Adrenal gland (tissue), 5 donors: ENCODE measurements around the gene PRXL2C.

ENCODE experiments used
- POLR2A ChIP-seq, 2 donors: fragments of 450-650 bp; IDR thresholded peaks; one replicate each; pipeline ENCODE4 v1.6.1; 2017; ENCODE audit warnings: antibody characterized with exemption in 2 of 2, mild to moderate bottlenecking in 2 of 2, moderate library complexity in 1 of 2
- TF ChIP-seq, protein P1 (sequence below), 6 experiments: fragments of 450-650 bp in 4 of 6; fragments of 200-600 bp in 2 of 6; sonication (generic) in 1 of 6; IDR thresholded peaks; 1 replicate in 5 of 6; 2 replicates in 1 of 6; pipeline versions ENCODE4 v1.5.1 to v1.8.0; 2016 to 2021; ENCODE audit warnings: antibody characterized with exemption in 6 of 6, mild to moderate bottlenecking in 2 of 6, moderate library complexity in 1 of 6
- donor health status: DM: no; HTN: no; CAD: no.

DNA sequence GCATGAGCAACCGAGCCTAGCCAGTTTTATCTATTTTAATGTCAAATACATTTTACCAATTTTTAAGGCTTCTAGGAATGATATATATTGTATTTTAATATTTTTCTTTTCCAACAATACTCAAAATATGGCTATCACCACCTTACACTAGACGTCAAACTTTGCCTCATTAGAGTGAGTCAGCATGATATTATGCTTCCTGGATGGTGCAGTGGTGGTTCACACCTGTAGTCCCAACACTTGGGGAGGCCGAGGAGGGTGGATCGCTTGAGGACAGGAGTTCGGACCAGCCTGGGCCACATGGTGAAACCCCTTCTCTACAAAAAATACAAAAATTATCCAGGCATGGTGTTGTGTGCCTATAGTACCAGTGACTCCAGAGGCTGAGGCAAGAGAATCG lies 28.2 kb downstream of the PRXL2C start:
- TF ChIP-seq, protein P1, sequence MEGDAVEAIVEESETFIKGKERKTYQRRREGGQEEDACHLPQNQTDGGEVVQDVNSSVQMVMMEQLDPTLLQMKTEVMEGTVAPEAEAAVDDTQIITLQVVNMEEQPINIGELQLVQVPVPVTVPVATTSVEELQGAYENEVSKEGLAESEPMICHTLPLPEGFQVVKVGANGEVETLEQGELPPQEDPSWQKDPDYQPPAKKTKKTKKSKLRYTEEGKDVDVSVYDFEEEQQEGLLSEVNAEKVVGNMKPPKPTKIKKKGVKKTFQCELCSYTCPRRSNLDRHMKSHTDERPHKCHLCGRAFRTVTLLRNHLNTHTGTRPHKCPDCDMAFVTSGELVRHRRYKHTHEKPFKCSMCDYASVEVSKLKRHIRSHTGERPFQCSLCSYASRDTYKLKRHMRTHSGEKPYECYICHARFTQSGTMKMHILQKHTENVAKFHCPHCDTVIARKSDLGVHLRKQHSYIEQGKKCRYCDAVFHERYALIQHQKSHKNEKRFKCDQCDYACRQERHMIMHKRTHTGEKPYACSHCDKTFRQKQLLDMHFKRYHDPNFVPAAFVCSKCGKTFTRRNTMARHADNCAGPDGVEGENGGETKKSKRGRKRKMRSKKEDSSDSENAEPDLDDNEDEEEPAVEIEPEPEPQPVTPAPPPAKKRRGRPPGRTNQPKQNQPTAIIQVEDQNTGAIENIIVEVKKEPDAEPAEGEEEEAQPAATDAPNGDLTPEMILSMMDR (IDR thresholded peaks at IDR 0.05) = no peak
- TF ChIP-seq POLR2A (IDR thresholded peaks at IDR 0.05) = no peak
